CD4-positive, alpha-beta T cell treated with Interleukin-6 for 4 hours (primary cell): ENCODE measurements around the gene FXYD4.
"Not testable (repeated sequence)": the region's sequence is repeated elsewhere in the genome, so short reads cannot be mapped to it uniquely, and the experiment has no call there.

Experiments
- DNase-seq: peaks from one replicate; pipeline ENCODE4 v3.0.0-alpha.2; 2020; ENCODE audit warnings: mixed read lengths

Gene FXYD4, protein sequence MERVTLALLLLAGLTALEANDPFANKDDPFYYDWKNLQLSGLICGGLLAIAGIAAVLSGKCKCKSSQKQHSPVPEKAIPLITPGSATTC

DNA sequence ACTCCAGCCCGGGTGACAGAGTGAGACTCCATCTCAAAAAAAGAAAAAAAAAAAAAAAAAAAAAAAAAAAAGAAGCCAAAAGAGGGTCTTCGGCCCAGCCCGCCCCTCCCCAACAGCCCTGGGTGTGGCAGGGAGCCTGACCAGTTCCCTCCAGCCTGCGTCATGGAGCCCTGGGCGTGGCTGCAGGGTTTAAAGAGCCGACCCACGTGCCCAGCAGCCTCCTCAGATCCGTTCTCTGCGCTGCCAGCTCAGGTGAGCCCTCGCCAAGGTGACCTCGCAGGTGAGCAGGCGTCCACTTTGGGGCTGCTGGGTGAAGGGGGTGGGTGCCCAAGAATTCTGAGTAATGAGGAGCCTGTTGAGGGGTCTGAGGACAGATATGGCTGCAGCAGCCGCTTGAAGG is at the start of gene FXYD4:
Gene FXYD4 (plus strand): TSS at position 219 of the 400 bp plus-strand sequence. CDS start 2,111 bp downstream, outside the sequence.
- DNase-seq = no peak

DNA sequence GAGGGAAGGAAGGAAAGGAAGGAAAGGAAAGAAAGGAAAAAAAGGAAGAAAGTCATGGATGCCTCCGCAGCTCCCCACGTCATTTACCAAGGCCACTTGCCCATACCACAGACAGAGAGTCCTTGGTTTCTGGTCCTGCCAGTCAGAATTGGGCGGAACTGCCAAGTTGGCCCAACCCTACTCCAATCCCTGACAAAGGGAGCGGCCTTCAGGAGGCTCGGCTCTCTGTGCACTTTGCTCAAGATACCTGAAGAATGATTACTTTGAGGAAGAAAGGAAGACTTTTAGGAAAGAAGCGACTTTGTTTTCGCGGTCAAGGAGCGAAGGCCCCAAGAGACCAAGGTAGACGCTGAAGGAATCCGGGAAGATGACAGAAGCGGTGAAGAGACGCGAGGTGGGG is 49.1 kb upstream of the FXYD4 start:
- DNase-seq = no peak

DNA sequence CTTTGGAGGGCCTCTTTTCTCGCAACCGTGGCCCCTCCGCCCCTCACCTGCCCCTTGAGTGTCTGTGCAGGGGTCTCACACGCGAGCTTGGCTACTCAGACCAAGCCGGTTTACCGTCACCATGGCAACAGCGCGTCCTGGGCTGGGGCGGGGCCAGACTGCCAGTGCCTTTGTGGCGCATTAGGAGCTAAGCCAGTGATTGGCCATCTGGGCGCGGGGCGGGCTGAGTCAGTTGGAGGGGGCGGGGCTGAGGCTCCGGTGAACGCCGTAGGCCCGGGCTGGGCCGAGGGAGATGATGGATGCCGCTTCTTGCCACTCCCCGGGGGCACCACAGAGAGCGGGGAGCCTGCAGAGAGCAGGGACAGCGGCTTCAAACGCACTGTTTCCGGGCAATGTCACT is 48.7 kb upstream of the FXYD4 start:
- peak; percentile 85 for DNase-seq

DNA sequence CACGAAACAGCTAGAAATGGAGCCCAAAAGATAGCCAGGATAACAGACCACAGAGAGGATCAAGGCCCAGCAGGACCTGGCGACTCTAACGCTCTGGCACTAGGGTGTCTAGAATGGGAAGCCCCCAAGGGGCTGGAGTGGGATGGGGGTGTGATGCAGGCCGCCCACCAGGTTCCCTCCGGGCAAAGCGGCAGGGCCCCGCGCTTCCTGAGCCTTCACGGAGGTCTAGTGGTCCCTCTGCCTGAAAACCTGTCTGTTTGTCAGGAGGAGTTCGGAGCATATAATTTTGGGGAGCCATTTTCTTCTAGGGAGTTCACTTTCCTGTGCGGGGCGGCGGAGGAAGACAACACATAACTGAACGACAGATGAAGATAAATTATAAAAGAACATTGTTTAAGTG is 48.2 kb upstream of the FXYD4 start:
- no peak for DNase-seq

DNA sequence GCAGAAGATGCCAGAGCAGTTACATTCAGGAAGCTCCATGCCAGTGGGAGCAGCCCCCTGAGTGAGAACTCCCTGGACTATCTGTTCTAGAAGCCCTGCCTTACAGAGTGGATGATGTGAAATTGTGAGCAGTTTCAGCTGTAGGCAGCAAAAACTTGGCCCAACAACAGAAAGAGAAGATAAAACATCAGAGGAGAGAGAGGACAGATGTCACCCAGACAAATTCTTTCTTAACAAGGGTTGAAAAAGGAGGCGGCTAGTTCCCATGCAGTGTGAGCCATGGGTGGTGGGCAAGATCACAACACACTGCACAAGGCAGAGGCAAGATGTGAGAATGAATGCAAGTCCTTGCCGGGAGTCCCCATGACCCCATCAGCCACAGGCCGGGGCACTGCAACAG is 46.6 kb upstream of the FXYD4 start:
- no peak for DNase-seq

DNA sequence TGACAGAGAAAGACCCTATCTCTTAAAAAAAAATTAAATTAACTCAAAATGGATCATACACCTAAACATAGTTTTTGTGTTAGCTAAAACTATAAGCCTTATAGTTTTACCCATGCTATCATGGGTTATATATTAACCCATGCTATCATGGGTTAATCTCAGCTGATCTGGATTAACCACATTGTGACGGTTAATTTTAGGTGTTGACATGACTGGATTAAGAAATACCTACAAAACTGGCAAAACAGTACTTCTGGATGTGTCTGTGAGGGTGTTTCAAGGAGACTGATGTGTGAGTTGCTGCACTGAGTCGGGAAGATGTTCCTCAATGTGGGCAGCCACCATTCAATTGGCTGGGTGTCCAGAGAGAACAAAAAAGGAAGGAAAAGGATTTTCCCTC is 44.3 kb upstream of the FXYD4 start:
- DNase-seq = no peak

DNA sequence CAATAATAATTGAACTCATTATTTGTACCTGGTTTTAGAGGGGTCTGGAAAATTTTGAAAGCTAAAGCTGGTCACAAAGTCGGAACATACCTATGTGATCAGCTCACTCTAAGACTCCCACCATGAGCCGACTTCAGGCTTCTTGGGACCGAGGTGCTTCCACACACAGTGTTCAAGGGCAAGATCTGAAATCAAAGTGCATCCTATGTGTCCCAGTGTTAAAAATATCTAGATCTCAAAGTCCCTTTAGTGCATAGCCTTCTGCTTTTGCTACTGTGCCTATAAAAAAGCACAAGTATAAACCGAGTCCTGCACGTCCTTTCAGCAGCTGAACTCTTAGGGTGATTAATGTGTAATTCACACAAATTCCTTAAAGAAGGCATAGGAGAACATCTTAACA is 43.5 kb upstream of the FXYD4 start:
- no peak for DNase-seq

DNA sequence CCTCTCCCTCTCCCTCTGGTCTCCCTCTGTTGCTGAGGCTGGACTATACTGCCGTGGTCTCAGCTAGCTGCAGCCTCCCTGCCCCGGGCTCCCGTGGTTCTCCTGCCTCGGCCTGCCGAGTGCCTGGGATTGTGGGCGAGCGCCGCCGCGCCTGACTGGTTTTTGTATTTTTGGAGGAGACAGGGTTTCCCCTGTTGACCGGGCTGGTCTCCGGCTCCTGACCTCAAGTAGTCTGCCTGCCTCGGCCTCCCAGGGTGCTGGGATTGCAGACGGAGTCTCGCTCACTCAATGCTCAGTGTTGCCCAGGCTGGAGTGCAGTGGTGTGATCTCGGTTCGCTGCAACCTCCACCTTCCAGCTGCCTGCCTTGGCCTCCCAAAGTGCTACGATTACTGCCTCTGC is 42.6 kb upstream of the FXYD4 start:
- not testable (repeated sequence) for DNase-seq

DNA sequence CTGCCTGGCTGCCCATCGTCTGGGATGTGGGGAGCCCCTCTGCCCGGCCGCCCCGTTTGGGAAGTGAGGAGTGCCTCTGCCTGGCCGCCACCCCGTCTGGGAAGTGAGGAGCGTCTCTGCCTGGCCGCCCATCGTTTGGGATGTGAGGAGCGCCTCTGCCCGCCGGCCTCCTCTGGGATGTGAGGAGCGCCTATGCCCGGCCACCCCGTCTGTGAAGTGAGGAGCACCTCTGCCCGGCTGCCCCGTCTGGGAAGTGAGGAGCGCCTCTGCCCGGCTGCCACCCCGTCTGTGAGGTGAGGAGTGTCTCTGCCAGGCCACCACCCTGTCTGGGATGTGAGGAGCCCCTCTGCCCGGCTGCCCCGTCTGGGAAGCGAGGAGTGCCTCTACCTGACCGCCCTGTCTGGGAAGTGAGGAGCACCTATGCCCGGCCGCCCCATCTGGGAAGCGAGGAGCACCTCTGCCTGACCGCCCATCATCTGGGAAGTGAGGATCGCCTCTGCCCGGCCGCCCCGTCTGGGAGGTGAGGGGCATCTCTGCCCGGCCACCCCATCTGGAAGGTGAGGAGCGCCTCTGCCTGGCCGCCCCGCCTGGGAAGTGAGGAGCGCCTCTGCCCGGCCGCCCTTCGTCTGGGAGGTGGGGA is 42.1 kb upstream of the FXYD4 start:
- not testable (repeated sequence) for DNase-seq

DNA sequence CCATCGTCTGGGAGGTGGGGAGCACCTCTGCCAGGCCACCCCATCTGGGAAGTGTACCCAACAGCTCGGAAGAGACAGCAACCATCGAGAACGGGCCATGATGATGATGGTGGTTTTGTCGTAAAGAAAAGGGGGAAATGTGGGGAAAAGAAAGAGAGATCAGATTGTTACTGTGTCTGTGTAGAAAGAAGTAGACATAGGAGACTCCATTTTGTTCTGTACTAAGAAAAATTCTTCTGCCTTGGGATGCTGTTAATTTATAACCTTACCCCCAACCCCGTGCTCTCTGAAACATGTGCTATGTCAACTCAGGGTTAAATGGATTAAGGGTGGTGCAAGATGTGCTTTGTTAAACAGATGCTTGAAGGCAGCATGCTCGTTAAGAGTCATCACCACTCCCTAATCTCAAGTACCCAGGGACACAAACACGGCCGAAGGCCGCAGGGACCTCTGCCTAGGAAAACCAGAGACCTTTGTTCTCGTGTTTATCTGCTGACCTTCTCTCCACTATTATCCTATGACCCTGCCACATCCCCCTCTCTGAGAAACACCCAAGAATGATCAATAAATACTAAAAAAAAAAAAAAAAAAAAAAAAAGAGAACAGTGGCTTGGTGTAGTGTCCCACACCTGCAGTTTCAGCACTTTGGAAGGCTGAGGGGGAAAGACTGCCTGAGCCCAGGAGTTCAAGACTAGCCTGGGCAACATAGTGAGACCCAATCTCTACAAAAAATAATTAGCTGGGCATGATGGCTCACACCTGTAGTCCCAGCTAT is 41.2 kb upstream of the FXYD4 start:
- not testable (repeated sequence) for DNase-seq

DNA sequence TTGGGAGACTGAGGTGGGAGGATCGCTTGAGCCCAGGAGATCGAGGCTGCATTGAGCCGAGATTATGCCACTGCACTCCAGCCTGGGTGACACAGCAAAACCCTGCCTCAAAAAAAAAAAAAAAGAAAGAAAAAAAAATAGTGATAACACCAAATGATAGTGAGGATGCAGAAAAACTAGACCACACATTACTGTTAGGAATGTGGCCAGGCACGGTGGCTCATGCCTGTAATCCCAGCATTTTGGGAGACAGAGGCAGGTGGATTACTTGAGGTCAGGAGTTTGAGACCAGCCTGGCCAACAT is 40.7 kb upstream of the FXYD4 start:
- DNase-seq = not testable (repeated sequence)

DNA sequence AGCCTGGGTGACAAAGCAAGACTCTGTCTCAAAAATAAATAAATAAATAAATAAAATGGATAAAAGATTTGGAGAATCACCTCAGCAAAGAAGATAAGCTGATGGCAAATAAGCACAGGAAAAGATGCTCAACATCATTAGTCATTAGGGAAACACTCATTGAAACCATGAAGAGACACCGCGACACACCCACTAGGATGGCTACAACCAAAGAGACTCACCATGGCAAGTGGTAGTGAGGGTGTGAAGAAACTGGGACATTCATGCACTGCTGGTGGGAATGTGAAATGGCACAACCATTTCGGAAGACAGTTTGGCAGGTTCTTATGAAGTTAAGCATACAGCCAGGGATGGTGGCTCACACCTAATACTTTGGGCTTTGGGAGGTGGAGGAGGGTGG is 37.8 kb upstream of the FXYD4 start:
- no peak for DNase-seq

DNA sequence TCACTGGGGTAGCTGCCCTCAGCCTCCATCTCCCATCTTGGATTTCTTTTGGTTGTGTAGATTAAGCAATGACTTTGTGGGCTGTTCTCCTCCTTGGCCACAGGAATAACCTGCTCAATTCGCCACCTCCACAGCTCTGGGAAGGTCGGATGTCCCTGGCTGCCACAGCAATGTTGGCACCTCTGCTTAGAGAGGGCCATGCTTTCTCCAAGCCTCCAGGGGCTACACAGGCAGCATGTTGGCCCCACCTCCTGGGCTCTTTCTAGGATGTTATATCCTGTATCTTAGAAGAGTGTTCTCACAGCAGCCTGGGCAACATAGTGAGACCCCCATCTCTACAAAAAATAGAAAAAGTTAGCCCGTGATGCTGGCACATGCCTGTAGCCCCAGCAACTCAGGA is 35.4 kb upstream of the FXYD4 start:
- DNase-seq = no peak

DNA sequence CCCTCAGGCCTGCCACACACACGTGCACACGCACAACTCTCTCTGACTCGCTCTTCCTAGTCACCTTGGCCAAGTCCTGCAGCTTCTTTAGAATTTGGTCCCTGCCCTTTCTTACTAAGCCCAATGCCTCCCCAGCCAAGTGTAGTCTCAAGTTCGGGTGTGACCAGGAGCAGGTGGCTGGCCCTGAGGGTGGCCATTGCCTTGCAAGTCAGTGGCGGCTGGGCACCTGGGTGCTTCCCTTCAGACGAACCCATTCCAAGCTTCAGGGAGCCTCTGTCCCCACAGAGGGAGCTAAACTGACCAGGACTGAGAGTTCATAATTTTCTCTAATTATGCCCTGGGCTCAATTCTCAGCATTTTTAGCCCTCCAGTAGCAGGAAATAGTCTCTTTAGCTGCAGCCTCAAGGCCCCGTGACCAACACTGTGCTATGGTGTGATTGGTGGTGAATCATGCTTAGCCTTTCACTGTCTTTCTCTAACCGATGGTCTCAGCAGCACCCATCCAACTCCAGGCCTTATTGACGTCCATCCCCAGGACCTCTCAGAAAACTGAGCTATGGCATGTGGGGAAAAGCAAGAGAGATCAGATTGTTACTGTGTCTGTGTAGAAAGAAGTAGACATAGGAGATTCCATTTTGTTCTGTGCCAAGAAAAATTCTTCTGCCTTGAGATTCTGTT is 34.7 kb upstream of the FXYD4 start:
- no peak for DNase-seq

DNA sequence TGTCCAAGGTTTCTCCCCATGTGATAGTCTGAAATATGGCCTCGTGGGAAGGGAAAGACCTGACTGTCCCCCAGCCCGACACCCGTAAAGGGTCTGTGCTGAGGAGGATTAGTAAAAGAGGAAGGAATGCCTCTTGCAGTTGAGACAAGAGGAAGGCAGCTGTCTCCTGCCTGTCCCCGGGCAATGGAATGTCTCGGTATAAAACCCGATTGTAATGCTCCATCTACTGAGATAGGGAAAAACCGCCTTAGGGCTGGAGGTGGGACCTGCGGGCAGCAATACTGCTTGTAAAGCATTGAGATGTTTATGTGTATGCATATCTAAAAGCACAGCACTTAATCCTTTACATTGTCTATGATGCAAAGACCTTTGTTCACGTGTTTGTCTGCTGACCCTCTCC is 33.9 kb upstream of the FXYD4 start:
- not testable (repeated sequence) for DNase-seq

DNA sequence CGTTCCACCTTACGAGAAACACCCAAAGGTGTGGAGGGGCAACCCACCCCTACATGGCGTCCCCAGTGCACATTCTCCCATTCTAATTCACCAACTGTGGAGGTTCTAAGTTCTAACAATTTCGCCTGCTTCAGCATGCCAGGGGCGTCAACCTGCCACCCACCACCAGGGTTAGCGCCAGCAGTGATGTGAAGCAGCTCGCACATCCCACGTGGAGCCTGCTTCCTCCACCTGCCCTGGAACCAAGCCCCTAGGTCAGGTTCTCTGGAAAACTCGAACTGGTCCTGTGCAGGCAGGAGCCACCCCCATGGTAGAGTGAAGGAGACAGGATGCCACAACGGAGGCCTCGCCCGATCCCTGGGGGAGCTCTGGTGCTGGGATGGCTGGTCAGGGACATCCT is 33.3 kb upstream of the FXYD4 start:
- no peak for DNase-seq

DNA sequence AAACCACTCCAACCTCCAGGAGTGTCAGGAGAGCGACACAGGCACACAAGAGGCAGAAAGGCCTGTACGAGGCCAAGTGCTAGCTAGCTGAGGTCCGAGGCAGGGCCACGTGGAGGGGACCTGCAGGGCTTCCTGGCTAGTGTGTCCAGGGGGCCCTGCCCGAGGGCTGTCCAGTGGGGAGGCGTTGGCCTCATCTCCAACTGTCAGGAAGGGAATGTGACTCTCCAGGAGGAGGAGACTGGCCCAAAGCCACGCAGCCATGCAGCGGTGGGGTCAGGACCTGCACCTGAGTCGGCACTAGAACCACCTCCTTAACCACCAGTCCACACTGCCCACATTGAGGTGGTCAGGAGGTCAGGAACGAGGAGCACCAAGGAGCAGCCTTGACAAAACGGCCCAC is 32.3 kb upstream of the FXYD4 start:
- no peak for DNase-seq

DNA sequence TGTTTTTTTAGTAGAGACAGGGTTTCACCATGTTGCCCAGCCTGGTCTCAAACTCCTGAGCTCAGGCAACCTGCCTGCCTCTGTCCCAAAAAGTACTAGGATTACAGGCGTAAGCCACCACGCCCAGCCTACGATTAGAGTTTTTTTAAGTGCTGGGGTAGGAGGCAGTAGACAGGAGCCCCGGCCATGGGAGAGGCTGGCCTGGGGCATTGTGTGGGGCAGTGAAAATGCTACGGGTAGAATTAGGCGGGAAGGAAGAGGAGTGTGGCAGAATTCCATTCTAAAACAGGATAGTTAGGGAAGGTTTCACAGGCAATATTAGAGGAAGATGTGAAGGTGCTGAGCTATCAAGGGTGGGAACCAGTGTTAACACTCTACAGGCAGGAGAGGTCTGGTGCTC is 31.3 kb upstream of the FXYD4 start:
- no peak for DNase-seq

DNA sequence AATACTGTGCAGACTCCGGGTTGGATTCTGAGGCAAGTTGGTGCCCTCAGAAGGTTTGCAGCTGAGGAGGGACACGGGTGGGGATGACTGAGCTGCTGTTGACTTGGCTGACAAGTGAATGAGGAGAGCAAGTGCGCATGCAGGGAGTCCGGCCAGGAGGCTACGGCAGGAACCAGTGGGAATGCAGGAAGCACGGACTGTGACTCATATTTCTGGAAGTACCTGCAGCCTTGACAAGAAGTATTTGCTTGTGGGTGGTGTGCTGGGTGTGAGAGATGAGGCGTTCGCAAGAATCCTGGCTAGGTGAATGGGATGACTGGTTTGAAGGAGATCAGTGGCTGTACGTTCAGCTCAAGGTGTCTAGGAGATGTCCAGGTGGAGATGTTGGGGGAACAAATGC is 30.8 kb upstream of the FXYD4 start:
- DNase-seq = no peak

DNA sequence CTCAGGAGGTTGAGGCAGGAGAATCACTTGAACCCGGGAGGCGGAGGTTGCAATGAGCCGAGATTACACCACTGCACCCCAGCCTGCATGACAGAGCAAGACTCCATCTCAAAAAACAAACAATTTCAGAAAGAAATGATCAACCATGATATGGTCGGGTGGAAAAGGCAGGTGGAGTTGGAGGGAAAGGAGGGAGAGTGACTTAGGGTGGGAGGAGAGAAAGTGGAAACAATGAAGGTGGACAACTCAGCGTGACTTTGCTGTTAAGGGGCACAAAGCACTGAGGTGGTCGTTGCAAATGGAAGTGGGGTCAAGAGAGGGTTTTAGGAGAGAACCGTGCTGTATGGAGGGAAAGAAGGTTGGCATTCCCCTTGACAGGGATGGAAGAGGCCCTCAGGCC is 30.0 kb upstream of the FXYD4 start:
- DNase-seq = no peak

DNA sequence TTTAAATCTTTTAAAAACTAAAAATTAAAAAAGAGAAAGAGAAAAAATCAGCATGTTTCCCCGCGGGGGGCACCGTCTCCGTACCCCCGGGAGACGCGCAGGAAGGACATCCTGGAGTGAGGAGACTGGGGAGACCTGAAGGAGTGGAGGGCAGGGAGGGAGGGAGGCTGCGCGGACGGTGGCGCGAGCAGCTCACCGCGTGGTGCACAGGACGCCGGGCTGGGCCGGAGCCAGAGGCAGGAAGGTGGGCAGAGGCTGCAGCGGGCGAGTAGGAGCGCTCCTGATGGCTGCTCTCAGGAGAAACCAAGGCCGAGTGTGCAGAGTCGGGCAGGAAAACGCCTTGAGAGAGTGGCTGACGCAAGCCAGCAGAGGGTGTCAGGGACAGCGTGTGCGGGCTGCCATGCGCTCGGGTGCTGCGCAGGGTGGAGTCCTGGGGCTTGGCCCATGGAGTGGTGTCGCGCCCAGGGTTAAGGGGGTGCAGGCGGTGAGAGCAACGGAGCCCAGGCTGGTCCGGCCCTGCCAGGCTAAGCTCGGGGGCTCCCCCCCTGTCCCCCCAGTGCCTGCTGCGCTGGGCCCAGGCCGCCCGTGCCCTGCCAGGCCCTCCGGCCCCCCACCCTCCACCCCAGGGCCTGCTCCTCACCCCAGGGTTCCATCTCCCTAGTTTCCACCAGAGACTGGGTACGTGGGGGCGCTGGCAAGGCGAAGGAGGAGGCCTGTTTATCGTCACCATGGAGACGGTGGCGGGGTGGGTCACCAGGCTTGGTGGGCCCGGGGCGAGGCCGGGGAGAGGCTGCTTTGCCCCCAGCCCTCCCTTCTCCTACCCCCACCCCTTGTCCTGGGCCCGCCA is 28.9 kb upstream of the FXYD4 start:
- DNase-seq = no peak

DNA sequence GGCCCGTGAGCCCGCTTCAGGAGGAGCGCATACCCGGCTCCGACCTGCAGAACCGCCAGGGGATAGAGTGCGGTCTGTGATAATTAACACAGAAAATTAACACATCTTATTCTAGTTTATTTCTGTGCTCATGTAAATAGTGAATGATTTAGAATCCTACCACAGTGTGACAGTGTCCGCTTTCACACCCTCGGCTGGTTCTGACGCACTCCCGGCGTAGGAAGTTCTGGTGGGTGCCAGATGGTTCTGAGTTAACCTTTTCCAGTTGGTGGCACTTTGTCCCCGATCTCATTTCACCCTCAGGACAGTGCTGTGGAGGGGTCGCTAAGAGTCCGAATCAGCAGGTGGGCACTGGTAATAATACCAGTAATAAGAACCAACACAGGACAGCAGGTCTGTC is 28.3 kb upstream of the FXYD4 start:
- no peak for DNase-seq

DNA sequence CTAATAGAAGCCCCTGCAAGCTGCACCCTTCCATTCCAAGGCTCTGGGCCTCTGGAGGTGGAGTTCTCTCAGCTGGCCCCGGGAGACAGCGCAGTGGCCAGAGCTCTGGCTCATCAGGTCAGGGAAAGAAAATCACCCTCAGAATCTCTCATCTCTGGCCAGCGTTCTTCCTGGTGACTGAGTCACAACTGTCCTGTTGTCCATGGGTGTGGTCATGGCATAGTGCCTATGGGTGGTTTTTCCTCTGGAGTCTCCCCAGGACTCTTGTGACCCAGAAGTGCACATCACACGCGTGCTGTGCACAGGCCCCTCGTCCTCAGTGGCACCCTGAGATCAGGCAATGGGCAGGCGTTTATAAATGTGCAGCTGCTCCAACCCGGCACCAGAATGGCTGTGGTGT is 27.4 kb upstream of the FXYD4 start:
- no peak for DNase-seq
